HepG2 (cell line): Measurements from ENCODE around the gene FOXP3. TPM values are rescaled to one million over a fixed set of nuclear protein-coding genes. Genes with fewer than 3 reads are reported as not detected.

Experiments
- ATF4 ChIP-seq, 2 experiments: fragments of 450-650 bp in 1 of 2; sonication (generic) in 1 of 2; formaldehyde crosslinking; IDR thresholded peaks; 2 replicates each; pipeline versions ENCODE4 v1.5.0 to v1.8.0; 2020 to 2022; ENCODE audit warnings: mild to moderate bottlenecking in 1 of 2, missing genetic modification reagents in 1 of 2
- MAFK ChIP-seq, 2 experiments: IDR thresholded peaks in 1 of 2; conservative IDR thresholded peaks in 1 of 2; 2 replicates each; pipeline ENCODE4 v1.6.1; 2011; ENCODE audit warnings: improper control_type of control experiment in 2 of 2, low read length in 2 of 2
- NCOA5 ChIP-seq: sonication (generic); formaldehyde crosslinking; IDR thresholded peaks from 2 replicates; pipeline ENCODE4 v1.4.0; 2020; ENCODE audit warnings: missing genetic modification reagents
- SP4 ChIP-seq: sonication (generic); formaldehyde crosslinking; IDR thresholded peaks from 2 replicates; pipeline ENCODE4 v1.8.1; 2023; ENCODE audit warnings: mild to moderate bottlenecking, missing genetic modification reagents
- ZBTB21 ChIP-seq: sonication (generic); formaldehyde crosslinking; IDR thresholded peaks from 2 replicates; pipeline ENCODE4 v1.4.0; 2020; ENCODE audit warnings: missing genetic modification reagents
- ZBTB8A ChIP-seq: sonication (generic); formaldehyde crosslinking; IDR thresholded peaks from 2 replicates; pipeline ENCODE4 v1.4.0; 2020; ENCODE audit warnings: mild to moderate bottlenecking, low read depth, missing genetic modification reagents, borderline replicate concordance
- ZNF207 ChIP-seq: fragments of 450-650 bp; IDR thresholded peaks from 2 replicates; pipeline ENCODE4 v1.6.1; 2016; ENCODE audit warnings: antibody characterized with exemption, borderline replicate concordance
- ZNF318 ChIP-seq: sonication (generic); formaldehyde crosslinking; IDR thresholded peaks from 2 replicates; pipeline ENCODE4 v1.4.0; 2020; ENCODE audit warnings: mild to moderate bottlenecking, missing genetic modification reagents
- polyA plus RNA-seq, 8 experiments: library from polyadenylated mRNA; depleted of rRNA in 3 of 8; stranded (reverse) in 7 of 8; unstranded in 1 of 8; fragments of >200 nt; fragmentation: Illumina TruSeq in 4 of 8; extraction: Trizol in 4 of 8; gene quantifications; 2 replicates each; pipeline versions ENCODE4 v1.2.1 to v1.2.3, GENCODE V29; 2011 to 2016; ENCODE audit warnings: low read depth in 4 of 8, missing spikeins in 1 of 8, mixed read lengths in 1 of 8; ENCODE audit not compliant: insufficient read depth in 1 of 8
- total RNA-seq, 5 experiments: library from RNA; depleted of rRNA; stranded (reverse); fragments of >200 nt; fragmentation: Illumina TruSeq; extraction: Trizol; gene quantifications; 2 replicates each; pipeline ENCODE4 v1.2.3, GENCODE V29; 2016; ENCODE audit warnings: low read depth in 1 of 5

The FOXP3 gene
- total and polyA plus RNA-seq, 2 of the 13 experiments (the other 11 are each of a cell fraction or from before 2014, with no cell fraction given) = 0.04 TPM; not detected in 1

- no peak for TF ChIP-seq ZNF318 (CRISPR knock-in tag)
- no peak for TF ChIP-seq ZBTB8A
- no peak for TF ChIP-seq ZBTB21 (CRISPR knock-in tag)
- TF ChIP-seq ZNF207 = no peak
- no peak for TF ChIP-seq MAFK (conservative IDR thresholded peaks at IDR 0.05 in 1 of 2, IDR thresholded peaks at IDR 0.05 in 1 of 2; ENCODE audit: low read length in 2 of 2)
- 0 out of 4 replicates have a peak, but pooled peaks of 1 of the 2 experiments have one; percentile 20 for TF ChIP-seq ATF4 (CRISPR knock-in tag; IDR thresholded peaks at IDR 0.05)
- no peak for TF ChIP-seq NCOA5 (CRISPR knock-in tag)
- peak; percentile 68 for TF ChIP-seq SP4 (CRISPR knock-in tag)
These were observed 4.7 kb upstream of the FOXP3 start (continued) for GRCh38 chrX:49269010-49269766.
